ENCODE measurements around the gene RAE1.

Gene RAE1

GRCh38 chr20:57387945-57388371 lies 36.9 kb downstream of the RAE1 start:
- no peak for TF ChIP-seq CTCF (IDR thresholded peaks at IDR 0.05; ENCODE audit: insufficient read depth, low read depth, low read length, missing control alignments)
- H3K4me3 ChIP-seq (ENCODE audit: low read depth, low read length), result no peak overlapping the region
- DNase-seq (ENCODE audit: low read depth), result no peak

- TF ChIP-seq CTCF (IDR thresholded peaks at IDR 0.05; ENCODE audit: insufficient read depth, low read depth, low read length, missing control alignments), result peak; percentile 47
- peak overlapping the region; percentile 78 for H3K4me3 ChIP-seq (ENCODE audit: low read depth, low read length)
- peak; percentile 86 for DNase-seq (ENCODE audit: low read depth)
Measured at GRCh38 chr20:57388953-57389694, 38.1 kb downstream of the RAE1 start.

GRCh38 chr20:57389695-57390603 lies 38.9 kb downstream of the RAE1 start:
- peak overlapping the region; percentile 78 for H3K4me3 ChIP-seq (ENCODE audit: low read depth, low read length)
- no peak for TF ChIP-seq CTCF (IDR thresholded peaks at IDR 0.05; ENCODE audit: insufficient read depth, low read depth, low read length, missing control alignments)
- peak; percentile 83 for DNase-seq (ENCODE audit: low read depth)

DNA sequence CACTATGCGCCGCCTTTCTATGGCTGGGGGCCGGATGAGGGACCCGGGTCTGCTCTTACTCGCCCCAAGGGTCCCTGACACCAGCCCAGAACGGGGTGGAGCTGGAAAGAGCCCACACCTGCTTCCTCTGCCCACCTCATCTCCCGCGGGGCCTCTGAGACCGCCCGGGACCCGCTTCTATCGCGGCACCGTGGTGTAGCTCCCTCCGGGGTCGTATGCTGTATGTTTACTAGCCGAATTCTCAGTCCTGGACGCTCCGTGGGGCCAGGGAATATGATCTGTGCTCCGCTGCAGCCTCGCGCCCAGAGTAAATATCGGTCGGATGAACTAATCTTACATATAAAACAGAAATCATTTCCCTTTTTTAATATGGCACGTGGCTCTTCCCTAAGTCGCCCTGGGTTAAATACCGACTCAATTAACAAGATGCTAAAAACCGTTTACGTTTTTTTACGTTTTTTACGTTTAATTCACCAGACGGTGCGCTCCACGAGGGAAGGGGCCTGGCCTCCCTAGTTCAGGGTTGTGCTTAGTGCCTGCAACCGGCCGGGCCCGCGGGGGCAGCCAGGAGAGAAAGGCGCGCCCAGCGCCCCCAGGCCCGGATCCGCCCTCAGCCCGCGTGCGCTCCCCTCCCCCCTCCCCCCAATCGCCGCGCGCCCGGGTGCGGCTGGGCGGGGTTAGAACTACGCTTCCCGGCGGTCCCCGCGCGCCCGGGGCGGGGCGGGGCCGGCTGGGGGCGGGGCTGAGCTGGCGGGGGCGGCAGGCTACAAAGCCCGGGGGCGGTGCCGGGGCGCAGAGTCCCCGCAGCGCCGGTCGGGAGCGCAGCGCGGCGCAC lies 39.8 kb downstream of the RAE1 start, which contains the start of gene RBM38:
Gene RBM38, plus strand, starts transcription at position 793 of the 835 bp plus-strand sequence. CDS start 186 bp downstream, outside the sequence.
- peak; percentile 89 for DNase-seq (ENCODE audit: low read depth)
- TF ChIP-seq CTCF (IDR thresholded peaks at IDR 0.05; ENCODE audit: insufficient read depth, low read depth, low read length, missing control alignments), result no peak
- peak within 1 kb of the TSS; percentile 90 for H3K4me3 ChIP-seq (ENCODE audit: low read depth, low read length)

DNA sequence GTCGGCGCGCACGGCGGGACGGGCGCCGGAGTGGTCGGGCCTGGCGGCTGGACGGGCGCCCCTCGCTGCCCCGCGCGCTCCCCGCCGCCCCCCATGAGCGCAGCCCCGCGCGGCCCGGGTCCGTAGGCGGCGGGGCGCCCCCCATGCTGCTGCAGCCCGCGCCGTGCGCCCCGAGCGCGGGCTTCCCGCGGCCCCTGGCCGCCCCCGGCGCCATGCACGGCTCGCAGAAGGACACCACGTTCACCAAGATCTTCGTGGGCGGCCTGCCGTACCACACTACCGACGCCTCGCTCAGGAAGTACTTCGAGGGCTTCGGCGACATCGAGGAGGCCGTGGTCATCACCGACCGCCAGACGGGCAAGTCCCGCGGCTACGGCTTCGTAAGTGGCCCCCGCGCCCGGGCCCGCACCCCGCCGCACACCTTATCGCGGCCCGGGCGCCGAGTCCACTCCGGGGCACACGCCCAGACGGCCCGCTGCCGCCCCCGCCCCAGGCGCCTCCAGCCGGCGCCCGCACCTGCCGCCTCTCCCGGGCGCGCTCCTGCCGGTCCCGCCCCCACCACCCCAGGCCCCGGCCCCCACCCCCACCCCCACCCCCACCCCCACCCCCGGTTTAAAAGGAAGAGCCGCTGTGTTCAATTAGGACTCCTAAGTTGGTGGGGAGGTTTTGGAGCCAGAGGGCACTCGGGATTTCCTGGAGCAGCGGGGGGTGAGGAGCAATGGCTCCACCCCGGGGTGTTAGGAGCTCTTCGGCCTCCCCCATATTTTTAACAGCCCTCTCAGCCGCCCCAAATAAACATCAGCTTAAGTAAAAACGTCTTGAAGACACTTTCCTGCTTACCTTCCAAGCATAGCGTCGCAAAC lies 40.6 kb downstream of the RAE1 start:
- DNase-seq (ENCODE audit: low read depth), result peak; percentile 48
- no peak for TF ChIP-seq CTCF (IDR thresholded peaks at IDR 0.05; ENCODE audit: insufficient read depth, low read depth, low read length, missing control alignments)
- H3K4me3 ChIP-seq (ENCODE audit: low read depth, low read length), result peak overlapping the region; percentile 90

All from GM12865 (cell line).